HepG2 (cell line): ENCODE measurements around the gene ZNF764. TPM values are rescaled to one million over a fixed set of nuclear protein-coding genes. Genes with fewer than 3 reads are reported as not detected.

ENCODE experiments used
- AGO2 ChIP-seq: fragments of 200-400 bp; formaldehyde crosslinking; optimal IDR thresholded peaks from 2 replicates; pipeline ENCODE3; 2017; ENCODE audit warnings: mild to moderate bottlenecking, low read depth, low read length, moderate library complexity
- ATRX ChIP-seq: sonication (generic); formaldehyde crosslinking; IDR thresholded peaks from 2 replicates; pipeline ENCODE4 v1.4.0; 2020; ENCODE audit warnings: missing genetic modification reagents, borderline replicate concordance
- BORCS8-MEF2B ChIP-seq: sonication (generic); formaldehyde crosslinking; IDR thresholded peaks from 2 replicates; pipeline ENCODE4 v1.8.0; 2022; ENCODE audit warnings: mild to moderate bottlenecking, missing genetic modification reagents
- CCDC6 ChIP-seq: sonication (generic); formaldehyde crosslinking; IDR thresholded peaks from 2 replicates; pipeline ENCODE4 v1.8.1; 2022; ENCODE audit warnings: mild to moderate bottlenecking, missing genetic modification reagents, moderate library complexity
- ETV5 ChIP-seq: IDR thresholded peaks from 2 replicates; pipeline ENCODE4 v1.6.1; 2018; ENCODE audit warnings: missing biosample characterization, missing genetic modification reagents, inconsistent platforms, borderline replicate concordance
- HBP1 ChIP-seq: IDR thresholded peaks from 2 replicates; pipeline ENCODE4 v1.6.1; 2016; ENCODE audit warnings: low read depth, control low read depth
- HNF4A ChIP-seq: sonication (generic); formaldehyde crosslinking; IDR thresholded peaks from 2 replicates; pipeline ENCODE4 v1.4.0; 2020; ENCODE audit warnings: missing genetic modification reagents
- HOXA9 ChIP-seq: sonication (generic); formaldehyde crosslinking; IDR thresholded peaks from 2 replicates; pipeline ENCODE4 v1.8.1; 2022; ENCODE audit warnings: missing genetic modification reagents, mild to moderate bottlenecking, moderate library complexity, borderline replicate concordance
- MBNL3 ChIP-seq: fragments of 250-450 bp; sonication (Bioruptor Pico); conservative IDR thresholded peaks from 2 replicates; pipeline ENCODE4 v1.8.0; 2022; ENCODE audit warnings: mild to moderate bottlenecking, inconsistent platforms
- MTA1 ChIP-seq: sonication (generic); formaldehyde crosslinking; IDR thresholded peaks from 2 replicates; pipeline ENCODE4 v1.4.0; 2020; ENCODE audit warnings: missing genetic modification reagents, mild to moderate bottlenecking, borderline replicate concordance
- SOX5 ChIP-seq: IDR thresholded peaks from 2 replicates; pipeline ENCODE4 v1.6.1; 2016; ENCODE audit warnings: borderline replicate concordance
- TBP ChIP-seq: sonication (generic); formaldehyde crosslinking; IDR thresholded peaks from 2 replicates; pipeline ENCODE4 v1.5.0; 2020; ENCODE audit warnings: missing genetic modification reagents
- ZMAT5 ChIP-seq: sonication (generic); formaldehyde crosslinking; IDR thresholded peaks from 2 replicates; pipeline ENCODE4 v1.5.0; 2020; ENCODE audit warnings: mild to moderate bottlenecking, low read depth, missing genetic modification reagents, borderline replicate concordance
- ZNF101 ChIP-seq: sonication (generic); formaldehyde crosslinking; IDR thresholded peaks from 2 replicates; pipeline ENCODE4 v1.4.0; 2020; ENCODE audit warnings: mild to moderate bottlenecking, low read depth, missing genetic modification reagents, borderline replicate concordance
- ZNF136 ChIP-seq: sonication (generic); formaldehyde crosslinking; IDR thresholded peaks from 2 replicates; pipeline ENCODE4 v1.8.1; 2022; ENCODE audit warnings: low read depth, mild to moderate bottlenecking, moderate library complexity, missing genetic modification reagents
- ZNF329 ChIP-seq: sonication (generic); formaldehyde crosslinking; IDR thresholded peaks from 2 replicates; pipeline ENCODE4 v1.9.0; 2021; ENCODE audit warnings: low read depth, mild to moderate bottlenecking, missing genetic modification reagents
- ZNF547 ChIP-seq: sonication (generic); formaldehyde crosslinking; IDR thresholded peaks from 2 replicates; pipeline ENCODE4 v1.5.1; 2020; ENCODE audit warnings: mild to moderate bottlenecking, missing genetic modification reagents
- ZNF550 ChIP-seq: sonication (generic); formaldehyde crosslinking; IDR thresholded peaks from 2 replicates; pipeline ENCODE4 v1.4.0; 2020; ENCODE audit warnings: mild to moderate bottlenecking, missing genetic modification reagents, borderline replicate concordance
- ZNF678 ChIP-seq: sonication (generic); formaldehyde crosslinking; IDR thresholded peaks from 2 replicates; pipeline ENCODE4 v1.4.0; 2020; ENCODE audit warnings: mild to moderate bottlenecking, missing genetic modification reagents
- ZNF749 ChIP-seq: sonication (generic); formaldehyde crosslinking; IDR thresholded peaks from 2 replicates; pipeline ENCODE4 v1.8.0; 2022; ENCODE audit warnings: mild to moderate bottlenecking, missing genetic modification reagents, moderate library complexity, borderline replicate concordance
- ZNF766 ChIP-seq: sonication (generic); formaldehyde crosslinking; IDR thresholded peaks from 2 replicates; pipeline ENCODE4 v1.5.0; 2020; ENCODE audit warnings: missing genetic modification reagents, borderline replicate concordance
- polyA plus RNA-seq, 8 experiments: library from polyadenylated mRNA; depleted of rRNA in 3 of 8; stranded (reverse) in 7 of 8; unstranded in 1 of 8; fragments of >200 nt; fragmentation: Illumina TruSeq in 4 of 8; extraction: Trizol in 4 of 8; gene quantifications; 2 replicates each; pipeline versions ENCODE4 v1.2.1 to v1.2.3, GENCODE V29; 2011 to 2016; ENCODE audit warnings: low read depth in 4 of 8, missing spikeins in 1 of 8, mixed read lengths in 1 of 8; ENCODE audit not compliant: insufficient read depth in 1 of 8
- total RNA-seq, 5 experiments: library from RNA; depleted of rRNA; stranded (reverse); fragments of >200 nt; fragmentation: Illumina TruSeq; extraction: Trizol; gene quantifications; 2 replicates each; pipeline ENCODE4 v1.2.3, GENCODE V29; 2016; ENCODE audit warnings: low read depth in 1 of 5
- TF ChIP-seq, protein P1 (sequence below): sonication (generic); formaldehyde crosslinking; IDR thresholded peaks from 2 replicates; pipeline ENCODE4 v1.5.1; 2020; ENCODE audit warnings: mild to moderate bottlenecking, missing genetic modification reagents
- TF ChIP-seq, protein P2 (sequence below): sonication (generic); formaldehyde crosslinking; IDR thresholded peaks from 2 replicates; pipeline ENCODE4 v1.5.1; 2020; ENCODE audit warnings: missing genetic modification reagents, mild to moderate bottlenecking, borderline replicate concordance

The ZNF764 gene
- total and polyA plus RNA-seq, 2 of the 13 experiments (the other 11 are each of a cell fraction or from before 2014, with no cell fraction given): 4.1 to 9.1 TPM

GRCh38 chr16:30534368-30535105 is 23.6 kb downstream of the ZNF764 start, which contains the start of gene ZNF747 (continued):
- TF ChIP-seq BORCS8-MEF2B (CRISPR knock-in tag) (peak; percentile 27), ATRX (CRISPR knock-in tag) (no peak), SOX5 (CRISPR knock-in tag) (peak; percentile 47; the same call in 1 of the 2 replicates), AGO2 (peak; percentile 96), CCDC6 (peak; percentile 88), HOXA9 (peak; percentile 76), ZNF101 (CRISPR knock-in tag) (no peak; the same call in 1 of the 2 replicates), ZNF749 (CRISPR knock-in tag) (no peak; the same call in 1 of the 2 replicates), ZNF766 (CRISPR knock-in tag) (peak; percentile 19; the same call in 1 of the 2 replicates), TBP (CRISPR knock-in tag) (no peak), ZNF136 (CRISPR knock-in tag) (0 out of 2 replicates have a peak, but pooled peaks have one; percentile 3), MTA1 (CRISPR knock-in tag) (peak; percentile 70), ZNF329 (CRISPR knock-in tag) (0 out of 2 replicates have a peak, but pooled peaks have one; percentile 57), ZNF547 (CRISPR knock-in tag) (peak; percentile 80), ZNF550 (CRISPR knock-in tag) (no peak), ETV5 (CRISPR knock-in tag) (peak; percentile 79; the same call in 1 of the 2 replicates), ZMAT5 (CRISPR knock-in tag) (no peak; the same call in 1 of the 2 replicates), HBP1 (CRISPR knock-in tag) (no peak; the same call in none of the 2 replicates), MBNL3 (CRISPR knock-in tag) (no peak), HNF4A (CRISPR knock-in tag) (peak; percentile 82), ZNF678 (no peak; the same call in 1 of the 2 replicates)
- TF ChIP-seq, protein P1, sequence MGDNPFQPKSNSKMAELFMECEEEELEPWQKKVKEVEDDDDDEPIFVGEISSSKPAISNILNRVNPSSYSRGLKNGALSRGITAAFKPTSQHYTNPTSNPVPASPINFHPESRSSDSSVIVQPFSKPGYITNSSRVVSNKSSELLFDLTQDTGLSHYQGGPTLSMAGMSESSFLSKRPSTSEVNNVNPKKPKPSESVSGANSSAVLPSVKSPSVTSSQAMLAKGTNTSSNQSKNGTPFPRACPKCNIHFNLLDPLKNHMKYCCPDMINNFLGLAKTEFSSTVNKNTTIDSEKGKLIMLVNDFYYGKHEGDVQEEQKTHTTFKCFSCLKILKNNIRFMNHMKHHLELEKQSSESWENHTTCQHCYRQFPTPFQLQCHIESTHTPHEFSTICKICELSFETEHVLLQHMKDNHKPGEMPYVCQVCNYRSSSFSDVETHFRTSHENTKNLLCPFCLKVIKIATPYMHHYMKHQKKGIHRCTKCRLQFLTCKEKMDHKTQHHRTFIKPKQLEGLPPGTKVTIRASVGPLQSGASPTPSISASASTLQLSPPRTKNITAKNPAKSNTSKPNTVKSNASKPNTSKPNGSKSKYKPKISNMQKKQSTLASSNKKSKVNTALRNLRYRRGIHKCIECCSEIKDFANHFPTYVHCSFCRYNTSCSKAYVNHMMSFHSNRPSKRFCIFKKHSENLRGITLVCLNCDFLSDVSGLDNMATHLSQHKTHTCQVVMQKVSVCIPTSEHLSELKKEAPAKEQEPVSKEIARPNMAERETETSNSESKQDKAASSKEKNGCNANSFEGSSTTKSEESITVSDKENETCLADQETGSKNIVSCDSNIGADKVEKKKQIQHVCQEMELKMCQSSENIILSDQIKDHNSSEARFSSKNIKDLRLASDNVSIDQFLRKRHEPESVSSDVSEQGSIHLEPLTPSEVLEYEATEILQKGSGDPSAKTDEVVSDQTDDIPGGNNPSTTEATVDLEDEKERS (CRISPR knock-in tag): peak; percentile 92
- TF ChIP-seq, protein P2, sequence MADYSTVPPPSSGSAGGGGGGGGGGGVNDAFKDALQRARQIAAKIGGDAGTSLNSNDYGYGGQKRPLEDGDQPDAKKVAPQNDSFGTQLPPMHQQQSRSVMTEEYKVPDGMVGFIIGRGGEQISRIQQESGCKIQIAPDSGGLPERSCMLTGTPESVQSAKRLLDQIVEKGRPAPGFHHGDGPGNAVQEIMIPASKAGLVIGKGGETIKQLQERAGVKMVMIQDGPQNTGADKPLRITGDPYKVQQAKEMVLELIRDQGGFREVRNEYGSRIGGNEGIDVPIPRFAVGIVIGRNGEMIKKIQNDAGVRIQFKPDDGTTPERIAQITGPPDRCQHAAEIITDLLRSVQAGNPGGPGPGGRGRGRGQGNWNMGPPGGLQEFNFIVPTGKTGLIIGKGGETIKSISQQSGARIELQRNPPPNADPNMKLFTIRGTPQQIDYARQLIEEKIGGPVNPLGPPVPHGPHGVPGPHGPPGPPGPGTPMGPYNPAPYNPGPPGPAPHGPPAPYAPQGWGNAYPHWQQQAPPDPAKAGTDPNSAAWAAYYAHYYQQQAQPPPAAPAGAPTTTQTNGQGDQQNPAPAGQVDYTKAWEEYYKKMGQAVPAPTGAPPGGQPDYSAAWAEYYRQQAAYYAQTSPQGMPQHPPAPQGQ: no peak
